NB4 (cell line): Measurements from ENCODE around the gene GPRIN2.
"Not testable (repeated sequence)": the region's sequence is repeated elsewhere in the genome, so short reads cannot be mapped to it uniquely, and the experiment has no call there.

Source experiments
- POLR2A ChIP-seq: IDR thresholded peaks from 2 replicates; pipeline ENCODE4 v1.6.1; 2011; ENCODE audit warnings: mild to moderate bottlenecking; ENCODE audit not compliant: insufficient read length; ENCODE audit errors: extremely low read depth
- TF ChIP-seq, protein P1 (sequence below): IDR thresholded peaks from one replicate; pipeline ENCODE4 v1.5.1; 2012; ENCODE audit warnings: low read depth, low read length

DNA sequence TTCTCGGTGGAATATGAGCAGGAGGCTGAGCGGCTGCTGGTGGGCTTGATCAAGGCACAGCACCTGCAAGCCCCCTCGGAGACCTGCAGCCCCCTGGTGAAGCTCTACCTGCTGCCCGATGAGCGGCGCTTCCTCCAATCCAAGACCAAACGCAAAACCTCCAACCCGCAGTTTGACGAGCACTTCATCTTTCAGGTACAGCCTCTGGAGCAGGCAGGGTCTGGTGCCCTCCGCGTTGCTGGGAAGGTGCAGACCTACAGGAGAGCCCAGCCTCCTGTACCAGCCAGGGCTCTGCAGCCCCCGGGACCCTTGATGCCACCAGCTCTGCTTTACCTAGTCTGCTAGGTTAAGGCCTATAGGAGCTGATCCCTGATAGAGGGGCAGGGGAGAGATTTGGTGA, 25.5 kb upstream of the GPRIN2 start:
- not testable (repeated sequence) for TF ChIP-seq POLR2A
- TF ChIP-seq, protein P1, sequence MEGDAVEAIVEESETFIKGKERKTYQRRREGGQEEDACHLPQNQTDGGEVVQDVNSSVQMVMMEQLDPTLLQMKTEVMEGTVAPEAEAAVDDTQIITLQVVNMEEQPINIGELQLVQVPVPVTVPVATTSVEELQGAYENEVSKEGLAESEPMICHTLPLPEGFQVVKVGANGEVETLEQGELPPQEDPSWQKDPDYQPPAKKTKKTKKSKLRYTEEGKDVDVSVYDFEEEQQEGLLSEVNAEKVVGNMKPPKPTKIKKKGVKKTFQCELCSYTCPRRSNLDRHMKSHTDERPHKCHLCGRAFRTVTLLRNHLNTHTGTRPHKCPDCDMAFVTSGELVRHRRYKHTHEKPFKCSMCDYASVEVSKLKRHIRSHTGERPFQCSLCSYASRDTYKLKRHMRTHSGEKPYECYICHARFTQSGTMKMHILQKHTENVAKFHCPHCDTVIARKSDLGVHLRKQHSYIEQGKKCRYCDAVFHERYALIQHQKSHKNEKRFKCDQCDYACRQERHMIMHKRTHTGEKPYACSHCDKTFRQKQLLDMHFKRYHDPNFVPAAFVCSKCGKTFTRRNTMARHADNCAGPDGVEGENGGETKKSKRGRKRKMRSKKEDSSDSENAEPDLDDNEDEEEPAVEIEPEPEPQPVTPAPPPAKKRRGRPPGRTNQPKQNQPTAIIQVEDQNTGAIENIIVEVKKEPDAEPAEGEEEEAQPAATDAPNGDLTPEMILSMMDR, result not testable (repeated sequence)
